Activated T-helper 2 cell treated with anti-CD3 and anti-CD28 coated beads, Interferon-gamma antibody, Interleukin-2, Interleukin-4, amounts not matched to agents 10 μg/mL and 5 μg/mL and 100 μg/mL, durations not matched to agents 14 hours and 24 hours and 36 hours (primary cell): ENCODE data around the gene ATXN7L1. TPM values are rescaled to one million over a fixed set of nuclear protein-coding genes. Genes with fewer than 3 reads are reported as not detected.

Experiments used
- DNase-seq: peaks from one replicate; pipeline ENCODE4 v3.0.0; 2021; ENCODE audit warnings: low spot score
- H3K27ac Mint-ChIP-seq: one replicate; pipeline ENCODE4 v1.8.0; 2021; ENCODE audit warnings: mixed read lengths
- H3K27me3 Mint-ChIP-seq: one replicate; pipeline ENCODE4 v1.8.0; 2021; ENCODE audit warnings: low read depth, mixed read lengths
- H3K36me3 Mint-ChIP-seq: one replicate; pipeline ENCODE4 v1.8.0; 2021; ENCODE audit warnings: low read depth, mixed read lengths
- H3K4me1 Mint-ChIP-seq: one replicate; pipeline ENCODE4 v1.8.0; 2021; ENCODE audit warnings: low read depth, mixed read lengths
- H3K4me3 Mint-ChIP-seq: one replicate; pipeline ENCODE4 v1.8.0; 2021; ENCODE audit warnings: low read depth, mild to moderate bottlenecking, moderate library complexity, mixed read lengths
- H3K9me3 Mint-ChIP-seq: one replicate; pipeline ENCODE4 v1.8.0; 2021; ENCODE audit warnings: mixed read lengths
- intact Hi-C: fragments of 100-400 bp; cut with micrococcal nuclease; formaldehyde crosslinking; loops from one replicate; pipeline ENCODE4 v1.15.1; 2023
- total RNA-seq: library from RNA; stranded (reverse); gene quantifications from 2 replicates; pipeline ENCODE4 v1.2.3, GENCODE V29; 2022

ATXN7L1 gene
- total RNA-seq, 1 donor from 2014 or later, result 12.4 TPM

DNA sequence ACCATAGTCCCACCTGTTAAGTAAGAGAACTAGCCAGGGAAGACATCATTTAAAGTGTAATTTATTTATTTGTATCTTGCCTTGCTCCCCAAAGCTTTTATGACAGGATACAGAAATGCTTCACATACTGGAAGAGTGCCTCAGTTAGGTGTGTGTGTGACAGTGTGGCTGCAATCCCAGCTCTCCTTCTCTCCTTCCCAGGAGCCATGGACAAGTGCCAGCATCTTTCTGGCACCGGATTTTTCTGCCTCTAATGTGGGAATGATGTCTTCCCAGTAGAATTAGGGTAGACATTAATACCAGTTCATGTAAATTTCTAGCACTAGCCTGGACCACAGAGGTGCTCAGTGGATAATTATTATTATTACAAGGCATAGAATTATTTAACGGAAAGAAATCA, 30.3 kb upstream of the ATXN7L1 start:
- no peak overlapping the region for H3K27ac Mint-ChIP-seq
- H3K9me3 Mint-ChIP-seq, result peaks cover 6% of the 10 kb centered on the region
- H3K4me1 Mint-ChIP-seq, result no peaks in the 10 kb centered on the region
- intact Hi-C loops, result no loop called here
- no peak for DNase-seq
- H3K27me3 Mint-ChIP-seq, result peaks cover 8% of the 10 kb centered on the region
- no peak overlapping the region for H3K4me3 Mint-ChIP-seq
- H3K36me3 Mint-ChIP-seq, result peaks cover 10% of the 10 kb centered on the region

- no peak for DNase-seq
- no peaks in the 10 kb centered on the region for H3K4me1 Mint-ChIP-seq
- no peak overlapping the region for H3K27ac Mint-ChIP-seq
- H3K4me3 Mint-ChIP-seq, result no peak overlapping the region
- intact Hi-C loops, result no loop called here
- peaks cover 8% of the 10 kb centered on the region for H3K27me3 Mint-ChIP-seq
- peaks cover 8% of the 10 kb centered on the region for H3K36me3 Mint-ChIP-seq
- H3K9me3 Mint-ChIP-seq, result peaks cover 4% of the 10 kb centered on the region
These were observed 29.6 kb upstream of the ATXN7L1 start for GRCh38 chr7:105905910-105906568.

DNA sequence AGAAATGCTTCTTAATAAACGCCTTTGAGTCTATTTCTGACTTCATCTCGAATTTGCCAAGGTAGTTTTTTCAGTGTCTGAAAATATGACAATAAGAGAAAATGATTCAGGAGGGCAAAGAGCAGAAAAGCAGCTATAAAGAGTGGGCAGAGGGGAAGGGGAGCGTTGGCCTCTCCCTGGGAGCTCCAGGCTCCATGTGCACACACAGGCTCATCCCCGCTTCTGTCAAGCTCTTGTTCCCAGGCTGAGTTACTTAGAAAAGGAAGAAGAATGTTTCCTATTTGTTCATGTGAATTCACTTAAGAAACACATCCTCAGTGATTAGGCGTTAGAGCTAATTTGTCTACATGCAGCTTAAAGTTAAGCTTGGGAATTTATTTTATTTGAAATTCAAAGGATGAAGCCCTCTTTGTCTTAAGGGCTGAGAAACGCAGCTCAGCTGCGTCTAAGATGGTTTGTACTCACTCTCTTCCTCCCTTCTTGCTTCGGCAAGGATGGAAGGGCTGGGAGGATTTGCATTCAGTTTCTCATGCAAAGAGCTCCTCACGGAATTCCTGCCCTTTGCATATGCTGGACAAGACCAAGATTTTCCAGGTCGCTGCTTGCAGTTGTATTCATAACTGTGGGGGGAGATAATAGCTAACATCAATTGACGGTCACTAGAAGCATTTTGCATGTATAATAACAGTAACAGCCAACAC, 29.0 kb upstream of the ATXN7L1 start:
- no peaks in the 10 kb centered on the region for H3K4me1 Mint-ChIP-seq
- no peak overlapping the region for H3K27ac Mint-ChIP-seq
- peaks cover 3% of the 10 kb centered on the region for H3K36me3 Mint-ChIP-seq
- no peaks in the 10 kb centered on the region for H3K9me3 Mint-ChIP-seq
- H3K4me3 Mint-ChIP-seq, result no peak overlapping the region
- DNase-seq, result no peak
- peaks cover 8% of the 10 kb centered on the region for H3K27me3 Mint-ChIP-seq
- intact Hi-C loops, result no loop called here

- no peaks in the 10 kb centered on the region for H3K9me3 Mint-ChIP-seq
- no peak for DNase-seq
- peaks cover 8% of the 10 kb centered on the region for H3K27me3 Mint-ChIP-seq
- intact Hi-C loops, result no loop called here
- no peak overlapping the region for H3K4me3 Mint-ChIP-seq
- H3K27ac Mint-ChIP-seq, result no peak overlapping the region
- no peaks in the 10 kb centered on the region for H3K4me1 Mint-ChIP-seq
- H3K36me3 Mint-ChIP-seq, result no peaks in the 10 kb centered on the region
These were observed 27.7 kb upstream of the ATXN7L1 start for GRCh38 chr7:105904064-105904463.

GRCh38 chr7:105902325-105902911, 26.0 kb upstream of the ATXN7L1 start:
- no peaks in the 10 kb centered on the region for H3K36me3 Mint-ChIP-seq
- peaks cover 12% of the 10 kb centered on the region for H3K27me3 Mint-ChIP-seq
- H3K4me3 Mint-ChIP-seq, result no peak overlapping the region
- H3K9me3 Mint-ChIP-seq, result no peaks in the 10 kb centered on the region
- no peaks in the 10 kb centered on the region for H3K4me1 Mint-ChIP-seq
- DNase-seq, result no peak
- no peak overlapping the region for H3K27ac Mint-ChIP-seq
- intact Hi-C loops, result no loop called here

GRCh38 chr7:105897999-105898398, 21.6 kb upstream of the ATXN7L1 start:
- H3K27ac Mint-ChIP-seq, result no peak overlapping the region
- no peak overlapping the region for H3K4me3 Mint-ChIP-seq
- H3K4me1 Mint-ChIP-seq, result no peaks in the 10 kb centered on the region
- peaks cover 14% of the 10 kb centered on the region for H3K27me3 Mint-ChIP-seq
- no peaks in the 10 kb centered on the region for H3K36me3 Mint-ChIP-seq
- no peak for DNase-seq
- intact Hi-C loops, result no loop called here
- H3K9me3 Mint-ChIP-seq, result no peaks in the 10 kb centered on the region

DNA sequence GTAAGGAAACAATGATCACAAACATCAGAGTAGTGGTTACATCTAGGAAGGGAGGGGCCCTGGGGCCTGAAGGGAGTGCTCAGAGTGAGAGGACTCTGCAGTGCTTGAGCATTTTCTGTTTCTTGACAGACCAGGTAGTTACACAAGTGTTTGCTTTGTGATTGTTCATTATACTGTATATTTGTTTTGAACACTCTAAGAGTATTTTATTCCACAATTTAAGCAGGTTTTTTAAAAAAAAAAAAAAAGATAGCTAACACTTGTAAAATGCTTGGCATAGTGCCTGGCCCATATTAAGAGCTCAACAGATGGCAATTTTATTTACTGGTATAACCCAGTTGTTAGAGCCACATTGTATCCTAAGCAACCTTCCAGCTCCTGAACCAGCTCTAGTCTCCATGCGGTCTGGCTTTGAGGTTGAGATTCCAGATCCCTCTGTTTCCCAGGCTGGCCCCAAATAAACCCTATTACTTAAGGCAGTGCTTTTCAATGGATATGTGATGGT, 20.1 kb upstream of the ATXN7L1 start:
- no peak overlapping the region for H3K27ac Mint-ChIP-seq
- intact Hi-C loops, result no loop called here
- no peak for DNase-seq
- peaks cover 22% of the 10 kb centered on the region for H3K27me3 Mint-ChIP-seq
- no peak overlapping the region for H3K4me3 Mint-ChIP-seq
- H3K36me3 Mint-ChIP-seq, result no peaks in the 10 kb centered on the region
- no peaks in the 10 kb centered on the region for H3K9me3 Mint-ChIP-seq
- no peaks in the 10 kb centered on the region for H3K4me1 Mint-ChIP-seq

DNA sequence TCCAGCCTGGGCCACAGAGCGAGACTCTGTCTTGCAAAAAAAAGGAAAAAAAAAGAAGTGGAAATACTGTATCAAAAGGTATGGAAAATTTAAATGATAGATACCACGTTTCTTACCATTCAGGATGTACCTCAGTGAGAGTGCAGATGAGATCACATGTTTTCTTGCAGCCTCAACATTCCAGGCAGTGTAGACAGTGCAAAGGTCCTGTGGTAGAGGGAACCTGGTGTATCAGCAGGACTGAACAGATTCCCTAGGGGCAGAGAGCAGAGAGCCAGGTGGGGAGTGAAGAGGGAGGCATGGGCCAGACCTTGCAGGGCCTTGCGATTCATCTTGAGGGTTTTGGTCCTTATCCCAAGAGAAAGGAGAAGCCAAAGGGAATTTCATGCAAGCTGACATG, 17.7 kb upstream of the ATXN7L1 start:
- Mint-ChIP-seq H3K9me3 (no peaks in the 10 kb centered on the region), H3K4me3 (no peak overlapping the region), H3K27ac (no peak overlapping the region), H3K27me3 (peaks cover 25% of the 10 kb centered on the region), H3K36me3 (no peaks in the 10 kb centered on the region), H3K4me1 (peaks cover 10% of the 10 kb centered on the region)
- intact Hi-C loops, result no loop called here
- no peak for DNase-seq

GRCh38 chr7:105892387-105892786, 16.0 kb upstream of the ATXN7L1 start:
- no peak overlapping the region for H3K27ac Mint-ChIP-seq
- no peaks in the 10 kb centered on the region for H3K9me3 Mint-ChIP-seq
- H3K4me1 Mint-ChIP-seq, result peaks cover 10% of the 10 kb centered on the region
- H3K27me3 Mint-ChIP-seq, result peaks cover 24% of the 10 kb centered on the region
- no peak overlapping the region for H3K4me3 Mint-ChIP-seq
- H3K36me3 Mint-ChIP-seq, result no peaks in the 10 kb centered on the region
- intact Hi-C loops, result no loop called here
- no peak for DNase-seq

GRCh38 chr7:105890290-105890997, 14.0 kb upstream of the ATXN7L1 start:
- intact Hi-C loops, result loop anchor here (1.0 kb wide), 2 partner anchors 81 to 132 kb away; no protein-coding TSS in a partner anchor
- no peak for DNase-seq
- no peak overlapping the region for H3K27ac Mint-ChIP-seq
- H3K4me3 Mint-ChIP-seq, result no peak overlapping the region
- H3K36me3 Mint-ChIP-seq, result no peaks in the 10 kb centered on the region
- H3K27me3 Mint-ChIP-seq, result peaks cover 24% of the 10 kb centered on the region
- peaks cover 13% of the 10 kb centered on the region for H3K4me1 Mint-ChIP-seq
- no peaks in the 10 kb centered on the region for H3K9me3 Mint-ChIP-seq

- H3K4me1 Mint-ChIP-seq, result peaks cover 13% of the 10 kb centered on the region
- H3K4me3 Mint-ChIP-seq, result no peak overlapping the region
- peaks cover 16% of the 10 kb centered on the region for H3K27me3 Mint-ChIP-seq
- intact Hi-C loops, result no loop called here
- H3K27ac Mint-ChIP-seq, result no peak overlapping the region
- no peaks in the 10 kb centered on the region for H3K9me3 Mint-ChIP-seq
- no peaks in the 10 kb centered on the region for H3K36me3 Mint-ChIP-seq
- no peak for DNase-seq
These were observed 11.3 kb upstream of the ATXN7L1 start for GRCh38 chr7:105887569-105888189.

GRCh38 chr7:105886776-105887175, 10.4 kb upstream of the ATXN7L1 start:
- intact Hi-C loops, result no loop called here
- H3K27ac Mint-ChIP-seq, result no peak overlapping the region
- peaks cover 9% of the 10 kb centered on the region for H3K27me3 Mint-ChIP-seq
- DNase-seq, result no peak
- no peaks in the 10 kb centered on the region for H3K9me3 Mint-ChIP-seq
- no peaks in the 10 kb centered on the region for H3K36me3 Mint-ChIP-seq
- H3K4me3 Mint-ChIP-seq, result no peak overlapping the region
- H3K4me1 Mint-ChIP-seq, result peaks cover 13% of the 10 kb centered on the region
